Gastroesophageal sphincter (tissue), 4 donors: ENCODE results near the gene ID1. TPM values are rescaled to one million over a fixed set of nuclear protein-coding genes. Genes with fewer than 3 reads are reported as not detected.
A peak's percentile ranks its signal among the peaks of the same experiment; 100 is the strongest.

Experiments used
- ATAC-seq: fragments of 150-250 bp; one replicate; pipeline ENCODE4 v1.9.1; 2016; ENCODE audit warnings: mild to moderate bottlenecking, moderate library complexity
- H3K27ac ChIP-seq, 4 donors: fragments of 200-600 bp; sonication (generic) in 3 of 4; 1 replicate in 3 of 4; 2 replicates in 1 of 4; pipeline ENCODE4 v1.5.1; 2016 to 2019
- H3K27me3 ChIP-seq: fragments of 200-600 bp; sonication (generic); one replicate; pipeline ENCODE4 v1.5.1; 2019
- H3K36me3 ChIP-seq, 2 donors: fragments of 200-600 bp; sonication (generic); one replicate each; pipeline ENCODE4 v1.5.1; 2019; ENCODE audit warnings: control low read depth in 1 of 2
- H3K4me1 ChIP-seq, 3 donors: fragments of 200-600 bp; sonication (generic); 1 replicate in 2 of 3; 2 replicates in 1 of 3; pipeline ENCODE4 v1.5.1; 2016 to 2019; ENCODE audit warnings: control low read depth in 2 of 3
- H3K4me3 ChIP-seq, 2 donors: fragments of 200-600 bp; sonication (generic); one replicate each; pipeline ENCODE4 v1.5.1; 2019; ENCODE audit warnings: mild to moderate bottlenecking in 1 of 2, moderate library complexity in 1 of 2
- H3K9me3 ChIP-seq, 3 donors: fragments of 200-600 bp; sonication (generic); one replicate each; pipeline ENCODE4 v1.5.1; 2017 to 2019; ENCODE audit warnings: control low read depth in 2 of 3
- EP300 ChIP-seq: sonication (generic); formaldehyde crosslinking; IDR thresholded peaks from one replicate; pipeline ENCODE4 v1.6.1; 2017; ENCODE audit warnings: antibody characterized with exemption, mild to moderate bottlenecking
- POLR2A ChIP-seq, 2 donors: fragments of 450-650 bp; IDR thresholded peaks; one replicate each; pipeline ENCODE4 v1.6.1; 2017; ENCODE audit warnings: antibody characterized with exemption in 2 of 2, mild to moderate bottlenecking in 2 of 2, moderate library complexity in 1 of 2
- POLR2AphosphoS5 ChIP-seq: sonication (generic); formaldehyde crosslinking; IDR thresholded peaks from one replicate; pipeline ENCODE4 v1.6.1; 2017; ENCODE audit warnings: antibody characterized with exemption
- WGBS, 2 donors: methylation state at CpG; one replicate each; pipeline ENCODE4 v1.1.5; 2018; ENCODE audit warnings: low coverage in 1 of 2; 5-methylcytosine and 5-hydroxymethylcytosine counted together
- total RNA-seq, 4 donors: library from RNA; depleted of rRNA; stranded (reverse); fragments of >200 nt; gene quantifications; one replicate each; pipeline ENCODE4 v1.1.0, GENCODE V29; 2016
- TF ChIP-seq, protein P1 (sequence below), 4 experiments: fragments of 200-600 bp in 2 of 4; fragments of 450-650 bp in 2 of 4; sonication (generic) in 1 of 4; IDR thresholded peaks; one replicate each; pipeline ENCODE4 v1.5.1; 2017 to 2019; ENCODE audit warnings: antibody characterized with exemption in 4 of 4, mild to moderate bottlenecking in 2 of 4, moderate library complexity in 2 of 4

Gene ID1
- total RNA-seq, 4 donors from 2014 or later = 221 to 714 (median 372) TPM

DNA sequence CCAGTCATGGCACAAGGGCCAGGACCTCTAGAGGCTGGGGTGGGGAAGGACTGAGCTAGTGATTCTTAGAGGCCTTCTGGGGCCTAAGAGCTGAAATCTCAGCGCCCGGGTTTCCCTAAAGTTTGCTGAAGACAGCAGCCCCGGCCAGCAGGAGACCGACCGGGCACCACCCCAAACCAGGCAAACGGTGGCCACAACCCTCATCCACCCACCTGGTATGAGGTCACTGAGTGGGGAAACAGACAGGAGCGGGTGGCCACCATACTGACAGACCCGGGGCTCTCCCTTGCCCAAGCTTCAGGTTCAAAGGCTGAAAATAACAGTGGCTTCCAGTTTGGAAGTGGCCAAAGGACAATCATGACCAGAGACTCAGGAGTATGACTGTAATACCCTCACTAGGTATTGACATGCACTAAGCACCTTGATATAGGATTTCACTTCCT, 35.0 kb upstream of the ID1 start:
- ATAC-seq = no peak
- peak overlapping the region; percentile 59 to 98 (median 88) for H3K27ac ChIP-seq
- peaks cover 0 to 66% (median 24%) of the 10 kb centered on the region in 3 donors for H3K4me1 ChIP-seq
- TF ChIP-seq, protein P1, sequence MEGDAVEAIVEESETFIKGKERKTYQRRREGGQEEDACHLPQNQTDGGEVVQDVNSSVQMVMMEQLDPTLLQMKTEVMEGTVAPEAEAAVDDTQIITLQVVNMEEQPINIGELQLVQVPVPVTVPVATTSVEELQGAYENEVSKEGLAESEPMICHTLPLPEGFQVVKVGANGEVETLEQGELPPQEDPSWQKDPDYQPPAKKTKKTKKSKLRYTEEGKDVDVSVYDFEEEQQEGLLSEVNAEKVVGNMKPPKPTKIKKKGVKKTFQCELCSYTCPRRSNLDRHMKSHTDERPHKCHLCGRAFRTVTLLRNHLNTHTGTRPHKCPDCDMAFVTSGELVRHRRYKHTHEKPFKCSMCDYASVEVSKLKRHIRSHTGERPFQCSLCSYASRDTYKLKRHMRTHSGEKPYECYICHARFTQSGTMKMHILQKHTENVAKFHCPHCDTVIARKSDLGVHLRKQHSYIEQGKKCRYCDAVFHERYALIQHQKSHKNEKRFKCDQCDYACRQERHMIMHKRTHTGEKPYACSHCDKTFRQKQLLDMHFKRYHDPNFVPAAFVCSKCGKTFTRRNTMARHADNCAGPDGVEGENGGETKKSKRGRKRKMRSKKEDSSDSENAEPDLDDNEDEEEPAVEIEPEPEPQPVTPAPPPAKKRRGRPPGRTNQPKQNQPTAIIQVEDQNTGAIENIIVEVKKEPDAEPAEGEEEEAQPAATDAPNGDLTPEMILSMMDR (IDR thresholded peaks at IDR 0.05) = no peak
- TF ChIP-seq POLR2AphosphoS5 = no peak
- no peak for TF ChIP-seq POLR2A (IDR thresholded peaks at IDR 0.05)
- no peak for TF ChIP-seq EP300
- H3K27me3 ChIP-seq = no peaks in the 10 kb centered on the region
- H3K36me3 ChIP-seq = peaks cover 0 to 45% of the 10 kb centered on the region in 2 donors
- no peak overlapping the region for H3K4me3 ChIP-seq
- WGBS, 2 donors = 74% methylated on average over 6 of the region's 8 CpGs; no CpG with 5 or more reads in 1 of the 2 donors
- no peaks in the 10 kb centered on the region for H3K9me3 ChIP-seq

DNA sequence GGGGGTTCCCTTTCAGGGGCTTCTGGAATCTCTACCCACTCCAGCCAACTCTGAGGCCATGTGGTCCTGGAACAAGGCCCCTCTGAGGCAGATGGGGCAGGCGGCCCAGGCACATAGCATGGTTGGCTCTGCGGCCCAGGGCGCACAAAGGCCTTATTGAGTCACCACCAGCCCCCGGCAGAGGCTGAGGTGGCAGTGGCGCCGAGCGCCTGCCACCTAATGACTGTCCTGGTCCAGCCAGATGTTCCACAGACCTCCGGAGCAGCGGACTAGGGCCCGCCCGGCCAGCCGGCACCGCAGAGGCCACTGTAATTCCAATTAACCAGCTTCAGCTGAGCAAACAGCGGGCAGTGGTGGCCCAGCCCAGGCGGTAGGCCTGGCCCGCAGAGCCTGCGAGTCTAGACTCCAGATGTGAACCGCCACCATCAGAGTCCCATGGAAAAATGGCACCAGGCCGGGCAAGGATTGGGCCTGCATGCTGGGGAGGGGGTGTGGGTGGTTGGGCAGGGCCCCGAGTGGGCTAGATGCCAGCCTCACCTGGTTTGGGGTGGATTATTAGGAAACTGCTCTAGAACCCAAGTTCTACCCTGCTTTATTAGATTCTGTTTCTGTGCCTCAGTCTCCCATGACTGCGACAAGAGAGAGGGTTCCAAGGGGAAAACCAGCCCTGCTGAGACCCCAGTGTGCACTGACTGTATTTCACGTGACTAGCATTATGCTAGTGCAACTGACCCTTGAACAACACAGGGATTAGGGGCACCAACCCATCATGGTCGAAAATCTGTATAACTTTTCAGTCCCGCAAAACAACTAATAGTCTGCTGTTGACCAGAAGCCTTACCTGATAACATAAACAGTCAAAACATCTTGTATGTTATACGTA, 34.1 kb upstream of the ID1 start:
- no peak overlapping the region for H3K4me3 ChIP-seq
- WGBS, 2 donors = 67 to 86% methylated on average over 1 to 3 of the region's 25 CpGs
- H3K27ac ChIP-seq = peak overlapping the region in 3 of 4 donors; percentile 86 to 98 (median 90)
- no peak for TF ChIP-seq EP300
- no peak for TF ChIP-seq POLR2A (IDR thresholded peaks at IDR 0.05)
- no peak for TF ChIP-seq POLR2AphosphoS5
- TF ChIP-seq, protein P1 (IDR thresholded peaks at IDR 0.05) = no peak
- ATAC-seq = no peak
- H3K4me1 ChIP-seq = peaks cover 0 to 66% (median 24%) of the 10 kb centered on the region in 3 donors
- peaks cover 0 to 36% of the 10 kb centered on the region in 2 donors for H3K36me3 ChIP-seq
- no peaks in the 10 kb centered on the region for H3K9me3 ChIP-seq
- H3K27me3 ChIP-seq = no peaks in the 10 kb centered on the region

DNA sequence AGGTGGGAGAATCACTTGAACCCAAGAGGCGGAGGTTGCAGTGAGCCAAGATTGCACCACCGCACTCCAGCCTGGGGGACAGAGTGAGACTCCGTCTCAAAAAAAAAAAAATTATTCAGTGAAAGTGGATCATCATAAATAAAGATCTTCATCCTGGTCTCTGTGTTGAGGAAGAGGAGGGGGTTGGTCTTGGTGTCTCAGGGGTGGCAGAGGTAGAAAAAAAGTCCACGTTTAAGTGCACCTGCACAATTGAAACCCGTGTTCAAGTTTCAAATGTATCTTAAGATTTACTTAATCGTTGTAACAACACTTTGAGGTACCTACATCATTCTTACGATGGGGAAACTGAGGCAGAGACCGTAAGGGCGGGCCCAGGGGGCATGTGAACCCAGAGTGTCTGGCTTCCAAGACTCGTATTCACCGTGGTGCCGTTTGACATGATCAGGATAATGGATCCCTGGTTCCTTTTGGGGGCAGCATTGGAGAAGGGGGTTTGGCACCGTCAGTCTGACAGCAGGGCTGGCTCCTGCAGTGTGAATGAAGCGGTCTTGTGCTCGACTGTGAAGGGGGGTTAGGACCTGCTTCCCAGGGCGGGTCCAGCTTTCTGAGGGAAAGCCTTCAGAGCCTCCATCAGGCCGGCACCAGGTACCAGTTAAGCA, 32.9 kb upstream of the ID1 start:
- peaks cover 0 to 24% of the 10 kb centered on the region in 2 donors for H3K36me3 ChIP-seq
- H3K27ac ChIP-seq = peak overlapping the region; percentile 74 to 98 (median 88)
- H3K4me3 ChIP-seq = peak overlapping the region in 1 of 2 donors; percentile 54
- ATAC-seq = peak; percentile 20
- peaks cover 0 to 66% (median 24%) of the 10 kb centered on the region in 3 donors for H3K4me1 ChIP-seq
- no peaks in the 10 kb centered on the region for H3K27me3 ChIP-seq
- TF ChIP-seq, protein P1 (IDR thresholded peaks at IDR 0.05) = no peak
- TF ChIP-seq POLR2A (IDR thresholded peaks at IDR 0.05) = no peak
- no peak for TF ChIP-seq POLR2AphosphoS5
- TF ChIP-seq EP300 = no peak
- H3K9me3 ChIP-seq = no peaks in the 10 kb centered on the region
- WGBS, 2 donors = 43 to 48% methylated on average over 9 to 11 of the region's 17 CpGs

DNA sequence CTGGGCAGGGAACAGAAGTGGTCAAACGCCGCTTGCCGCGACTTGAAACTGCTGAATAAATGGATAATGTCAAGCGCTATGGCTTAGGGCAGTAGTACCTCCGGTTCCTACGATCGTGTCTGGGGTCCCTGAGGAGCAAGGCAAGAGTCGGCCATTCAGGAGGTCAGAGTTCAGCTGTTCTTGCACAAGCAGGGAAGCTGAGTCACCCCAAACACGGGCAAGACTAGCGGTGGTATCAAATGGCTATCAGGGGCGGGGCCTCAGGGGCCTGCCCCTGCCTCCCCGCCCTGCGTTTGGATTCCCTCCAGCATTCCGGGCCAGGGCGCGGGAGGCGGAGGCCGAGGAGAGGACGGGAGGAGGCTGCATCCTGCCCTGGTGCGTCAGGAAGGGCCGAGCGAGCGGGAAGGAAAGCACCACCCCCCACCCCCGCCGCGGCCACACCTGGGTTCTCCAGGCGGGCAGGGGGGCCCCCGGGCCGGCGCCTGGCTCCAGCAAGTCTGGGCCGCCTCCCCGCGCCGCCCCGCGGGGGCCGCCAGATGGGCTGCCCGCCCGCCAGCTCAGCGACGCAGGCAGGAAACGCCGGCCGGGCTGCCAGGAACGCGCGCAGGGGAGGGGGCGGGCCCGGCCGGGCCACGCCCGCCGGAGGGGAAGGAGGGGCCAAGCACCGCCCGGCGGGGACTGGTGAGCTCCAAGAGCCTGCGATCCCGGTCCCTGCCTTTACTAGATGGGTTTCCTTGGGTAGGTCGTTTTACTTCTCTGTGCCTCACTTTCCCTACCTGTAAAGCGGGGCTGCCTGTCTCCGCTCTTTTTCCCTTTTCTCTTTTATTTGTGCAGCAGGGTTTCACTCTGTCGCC, 32.2 kb upstream of the ID1 start:
- TF ChIP-seq POLR2AphosphoS5 (peak; percentile 98), EP300 (peak; percentile 74), POLR2A (IDR thresholded peaks at IDR 0.05) (peak; percentile 84 to 92)
- TF ChIP-seq, protein P1 (IDR thresholded peaks at IDR 0.05) = peak in 1 of 4 experiments; percentile 15
- Histone ChIP-seq H3K4me3 (peak overlapping the region; percentile 22 to 54), H3K27me3 (no peaks in the 10 kb centered on the region), H3K36me3 (peaks cover 0 to 16% of the 10 kb centered on the region in 2 donors), H3K4me1 (peaks cover 0 to 59% (median 24%) of the 10 kb centered on the region in 3 donors), H3K27ac (peak overlapping the region; percentile 74 to 98 (median 88)), H3K9me3 (no peaks in the 10 kb centered on the region)
- WGBS, 2 donors = 2% methylated on average over 6 of the region's 63 CpGs; no CpG with 5 or more reads in 1 of the 2 donors
- peak; percentile 93 for ATAC-seq
